ENCODE measurements around the gene CTDNEP1. TPM values are rescaled to one million over a fixed set of nuclear protein-coding genes. Genes with fewer than 3 reads are reported as not detected.

CTDNEP1 gene
- total RNA-seq, 1 donor = 31.8 TPM

GRCh38 chr17:7221278-7222092 lies 30.0 kb downstream of the CTDNEP1 start:
- TF ChIP-seq CTCF (IDR thresholded peaks at IDR 0.05; ENCODE audit: extremely low read depth, low read depth, low read length) = no peak
- no peak overlapping the region for H2AFZ ChIP-seq (ENCODE audit: low read length)
- peak overlapping the region; percentile 94 for H3K27ac ChIP-seq (ENCODE audit: low read depth, low read length)
- no peaks in the 10 kb centered on the region for H3K9me3 ChIP-seq (ENCODE audit: low read depth, low read length)
- peaks cover 35% of the 10 kb centered on the region for H3K4me1 ChIP-seq (ENCODE audit: insufficient read depth, low read length)
- peaks cover 46% of the 10 kb centered on the region for H4K20me1 ChIP-seq (ENCODE audit: insufficient read depth, low read length)
- H3K4me3 ChIP-seq (ENCODE audit: insufficient read depth, low read length) = peak overlapping the region; percentile 97
- DNase-seq (ENCODE audit: insufficient read length, low spot score, missing footprints) = no peak
- no peaks in the 10 kb centered on the region for H3K27me3 ChIP-seq (ENCODE audit: insufficient read depth, low read length)
- H3K79me2 ChIP-seq (ENCODE audit: insufficient read depth, low read length) = peaks cover 42% of the 10 kb centered on the region
- H3K4me2 ChIP-seq (ENCODE audit: insufficient read depth, low read length) = peak overlapping the region; percentile 99
- H3K36me3 ChIP-seq (ENCODE audit: insufficient read depth, low read length) = peaks cover 50% of the 10 kb centered on the region

GRCh38 chr17:7220593-7221277 lies 30.8 kb downstream of the CTDNEP1 start:
- H3K4me3 ChIP-seq (ENCODE audit: insufficient read depth, low read length) = peak overlapping the region; percentile 97
- H3K36me3 ChIP-seq (ENCODE audit: insufficient read depth, low read length) = peaks cover 49% of the 10 kb centered on the region
- TF ChIP-seq CTCF (IDR thresholded peaks at IDR 0.05; ENCODE audit: extremely low read depth, low read depth, low read length) = peak; percentile 53
- no peak overlapping the region for H2AFZ ChIP-seq (ENCODE audit: low read length)
- peaks cover 53% of the 10 kb centered on the region for H4K20me1 ChIP-seq (ENCODE audit: insufficient read depth, low read length)
- H3K79me2 ChIP-seq (ENCODE audit: insufficient read depth, low read length) = peaks cover 49% of the 10 kb centered on the region
- H3K4me1 ChIP-seq (ENCODE audit: insufficient read depth, low read length) = peaks cover 42% of the 10 kb centered on the region
- peak; percentile 92 for DNase-seq (ENCODE audit: insufficient read length, low spot score, missing footprints)
- peak overlapping the region; percentile 99 for H3K4me2 ChIP-seq (ENCODE audit: insufficient read depth, low read length)
- no peaks in the 10 kb centered on the region for H3K9me3 ChIP-seq (ENCODE audit: low read depth, low read length)
- H3K27me3 ChIP-seq (ENCODE audit: insufficient read depth, low read length) = no peaks in the 10 kb centered on the region
- H3K27ac ChIP-seq (ENCODE audit: low read depth, low read length) = peak overlapping the region; percentile 94

- Histone ChIP-seq H2AFZ (ENCODE audit: low read length) (peak within 1 kb of the TSS; percentile 89), H3K9me3 (ENCODE audit: low read depth, low read length) (no peaks in the 10 kb centered on the region), H3K27me3 (ENCODE audit: insufficient read depth, low read length) (no peaks in the 10 kb centered on the region), H4K20me1 (ENCODE audit: insufficient read depth, low read length) (peaks cover 57% of the 10 kb centered on the region), H3K36me3 (ENCODE audit: insufficient read depth, low read length) (peaks cover 42% of the 10 kb centered on the region), H3K4me2 (ENCODE audit: insufficient read depth, low read length) (peak within 1 kb of the TSS; percentile 99), H3K4me1 (ENCODE audit: insufficient read depth, low read length) (peaks cover 48% of the 10 kb centered on the region), H3K27ac (ENCODE audit: low read depth, low read length) (peak within 1 kb of the TSS; percentile 94), H3K4me3 (ENCODE audit: insufficient read depth, low read length) (peak within 1 kb of the TSS; percentile 97), H3K79me2 (ENCODE audit: insufficient read depth, low read length) (peaks cover 52% of the 10 kb centered on the region)
- TF ChIP-seq CTCF (IDR thresholded peaks at IDR 0.05; ENCODE audit: extremely low read depth, low read depth, low read length) = no peak
- peak; percentile 99 for DNase-seq (ENCODE audit: insufficient read length, low spot score, missing footprints)
Observed at GRCh38 chr17:7219812-7220592, 31.5 kb downstream of the CTDNEP1 start, which contains the start of the genes ACADVL and DLG4. Gene ACADVL, plus strand, starts transcription at chr17:7219938. Its CDS starts 47 bp downstream, at chr17:7219985. Gene DLG4, minus strand, starts transcription at chr17:7219836.

All from osteoblast (primary cell).